Heart right ventricle (tissue), 16 donors: ENCODE results near the gene GPR142. TPM values are rescaled to one million over a fixed set of nuclear protein-coding genes. Genes with fewer than 3 reads are reported as not detected.

Source experiments
- ATAC-seq, 8 donors: fragments of 200-7000 bp; cut with Tn5 transposase; one replicate each; pipeline ENCODE4 v1.9.1; 2020; ENCODE audit warnings: mild to moderate bottlenecking in 8 of 8, moderate library complexity in 8 of 8, moderate number of reproducible peaks in 1 of 8
- DNase-seq, 2 donors: peaks; one replicate each; pipeline ENCODE4 v3.0.0-alpha.2; 2020
- H3K27ac ChIP-seq, 10 donors: fragments of 200-600 bp; sonication (generic) in 2 of 10; one replicate each; pipeline versions ENCODE4 v1.5.0 to v1.8.0; 2020 to 2022; ENCODE audit warnings: mild to moderate bottlenecking in 3 of 10
- H3K27me3 ChIP-seq, 7 donors: fragments of 200-600 bp; one replicate each; pipeline ENCODE4 v1.8.0; 2021 to 2022; ENCODE audit warnings: mild to moderate bottlenecking in 2 of 7
- H3K36me3 ChIP-seq, 9 donors: fragments of 200-600 bp; sonication (generic) in 1 of 9; one replicate each; pipeline versions ENCODE4 v1.5.0 to v1.8.0; 2020 to 2022; ENCODE audit warnings: mild to moderate bottlenecking in 2 of 9
- H3K4me1 ChIP-seq, 9 donors: fragments of 200-600 bp; sonication (generic) in 1 of 9; one replicate each; pipeline versions ENCODE4 v1.5.0 to v1.8.0; 2020 to 2022; ENCODE audit warnings: mild to moderate bottlenecking in 4 of 9
- H3K4me3 ChIP-seq, 10 donors: fragments of 200-600 bp; sonication (generic) in 2 of 10; one replicate each; pipeline versions ENCODE4 v1.5.0 to v1.8.0; 2020 to 2022; ENCODE audit warnings: mild to moderate bottlenecking in 7 of 10, moderate library complexity in 2 of 10
- H3K9me3 ChIP-seq, 11 donors: fragments of 200-600 bp in 10 of 11; sonication (generic) in 2 of 11; one replicate each; pipeline versions ENCODE4 v1.5.0 to v1.8.0; 2013 to 2022; ENCODE audit warnings: mild to moderate bottlenecking in 2 of 11, control low read depth in 1 of 11, moderate library complexity in 1 of 11
- CTCF ChIP-seq, 9 donors: fragments of 200-600 bp; sonication (generic) in 2 of 9; IDR thresholded peaks; one replicate each; pipeline versions ENCODE4 v1.5.0 to v1.8.0; 2021 to 2022; ENCODE audit warnings: antibody characterized with exemption in 9 of 9, mild to moderate bottlenecking in 5 of 9, moderate library complexity in 1 of 9
- WGBS, 2 donors: extraction: QIAGEN DNeasy Blood & Tissue Kit; methylation state at CpG; one replicate each; pipeline ENCODE4 v1.1.7; 2013; ENCODE audit warnings: inconsistent platforms in 1 of 2; 5-methylcytosine and 5-hydroxymethylcytosine counted together
- intact Hi-C, 10 donors: fragments of 100-400 bp; cut with DNase I; formaldehyde crosslinking; loops; one replicate each; pipeline versions ENCODE4 v1.11.1 to v1.14.2; 2022
- polyA plus RNA-seq, 2 donors: library from polyadenylated mRNA; stranded (reverse); fragments of 200-250 nt; gene quantifications; one replicate each; pipeline ENCODE4 v1.2.3, GENCODE V29; 2013
- total RNA-seq, 10 donors: library from RNA; stranded (reverse); fragmentation: NEBNext Ultra II Directional in 3 of 10; extraction: Animal tissue kit (Norgen Biotek cat#: 25700) in 3 of 10; gene quantifications; one replicate each; pipeline versions ENCODE4 v1.2.1 to v1.2.4, GENCODE V29; 2021 to 2023
- donor health status: Arrhythmogenic right ventricular cardiomyopathy.
- donor health status: ischemic (EF 13 %, LVEDD 7.1; RV severe dilation, severe dysfunction).
- donor health status: healthy with polysubstance abuse.
- donor health status: DM: no; HTN: yes; CAD: no.
- donor health status: DM: no; HTN: no; CAD: no.
- donor health status: ischemic (EF 25% LVEDD 6.9; RV normal size, moderate dysfunction).
- donor health status: ischemic (EF 25% LVEDD 5.7; RV mildly dilated, moderate dysfunction).
- donor health status: healthy.
- donor health status: DM: yes; HTN: yes; CAD: no.
- donor health status: Ischemic cardiomyopathy.
- donor health status: ischemic (EF 35%, LVEDD 5.7; RV mildly dilated, moderate dysfunction).
- donor health status: nonischemic (EF 11% LVEDD 7.7; RV severe dilation, severe dysfunction).
- donor health status: DM: yes; HTN: yes; CAD: no.
- donor health status: PGD.
- donor health status: ischemic (EF 29% LVEDD 5.4; RV normal size, mild dysfunction).
- donor health status: nonischemic (EF 23%, LVEDD 6.1; RV moderate dilation, normal function).

Gene GPR142
- total and polyA plus RNA-seq, 12 donors = 0.70 TPM; not detected in 11

- ATAC-seq = no peak
- H3K27me3 ChIP-seq = peaks cover 9 to 60% (median 55%) of the 10 kb centered on the region in 7 donors
These were observed 5.3 kb upstream of the GPR142 start for GRCh38 chr17:74362069-74362405.

GRCh38 chr17:74362810-74363498 is 4.4 kb upstream of the GPR142 start:
- H3K36me3 ChIP-seq = no peaks in the 10 kb centered on the region
- intact Hi-C loops = loop anchor here in 7 of 10 donors (2.0 to 5.0 kb wide), 5 partner anchors 60 to 161 kb away; partner anchors contain the start of genes TTYH2 (in 4 of the 7) and RPL38 (in 1 of the 7)
- no peak overlapping the region for H3K27ac ChIP-seq
- ATAC-seq = no peak
- H3K4me1 ChIP-seq = peaks cover 0 to 12% (median 1%) of the 10 kb centered on the region in 9 donors
- no peak for DNase-seq
- TF ChIP-seq CTCF (IDR thresholded peaks at IDR 0.05) = no peak
- 54 to 59% methylated on average over 14 of the region's 14 CpGs for WGBS, 2 donors
- no peak overlapping the region for H3K4me3 ChIP-seq
- no peaks in the 10 kb centered on the region for H3K9me3 ChIP-seq
- H3K27me3 ChIP-seq = peaks cover 1 to 55% (median 46%) of the 10 kb centered on the region in 7 donors

More at GRCh38 chr17:74362069-74362405, 5.3 kb upstream of the GPR142 start:
- Histone ChIP-seq H3K36me3 (no peaks in the 10 kb centered on the region), H3K4me3 (no peak overlapping the region), H3K4me1 (peaks cover 0 to 16% (median 6%) of the 10 kb centered on the region in 9 donors), H3K9me3 (no peaks in the 10 kb centered on the region), H3K27ac (no peak overlapping the region)
- intact Hi-C loops = loop anchor here in 7 of 10 donors (2.0 to 5.0 kb wide), 5 partner anchors 59 to 160 kb away; partner anchors contain the start of genes TTYH2 (in 4 of the 7) and RPL38 (in 1 of the 7)
- no peak for DNase-seq
- no peak for TF ChIP-seq CTCF (IDR thresholded peaks at IDR 0.05)
- WGBS, 2 donors = 10 to 11% methylated on average over 9 of the region's 9 CpGs

GRCh38 chr17:74368341-74369081 is 1.2 kb downstream of the GPR142 start:
- Histone ChIP-seq H3K36me3 (no peaks in the 10 kb centered on the region), H3K27me3 (peaks cover 0 to 15% (median 0%) of the 10 kb centered on the region in 7 donors), H3K4me1 (peaks cover 4 to 16% (median 13%) of the 10 kb centered on the region in 9 donors), H3K4me3 (peak overlapping the region in 6 of 10 donors; percentile 4 to 38 (median 15)), H3K27ac (no peak overlapping the region), H3K9me3 (no peaks in the 10 kb centered on the region)
- DNase-seq (peak; percentile 75 to 77), ATAC-seq (peak; percentile 73 to 92 (median 81))
- WGBS, 2 donors = 22 to 29% methylated on average over 14 of the region's 14 CpGs
- peak; percentile 85 to 96 (median 92) for TF ChIP-seq CTCF (IDR thresholded peaks at IDR 0.05)
- intact Hi-C loops = loop anchor here in 5 of 10 donors (1.0 to 5.0 kb wide), 3 partner anchors 124 to 125 kb away; no protein-coding TSS in a partner anchor

GRCh38 chr17:74369221-74369620 is 1.9 kb downstream of the GPR142 start:
- peak; percentile 51 to 53 for DNase-seq
- Histone ChIP-seq H3K27ac (no peak overlapping the region), H3K27me3 (peaks cover 0 to 15% (median 0%) of the 10 kb centered on the region in 7 donors), H3K9me3 (no peaks in the 10 kb centered on the region), H3K4me3 (peak overlapping the region in 1 of 10 donors; percentile 11), H3K36me3 (no peaks in the 10 kb centered on the region), H3K4me1 (peaks cover 4 to 22% (median 13%) of the 10 kb centered on the region in 9 donors)
- no peak for TF ChIP-seq CTCF (IDR thresholded peaks at IDR 0.05)
- intact Hi-C loops = loop anchor here in 4 of 10 donors (2.0 to 5.0 kb wide), 2 partner anchors 123 to 124 kb away; no protein-coding TSS in a partner anchor
- ATAC-seq = peak in 5 of 8 donors; percentile 39 to 67 (median 60)
- 31 to 35% methylated on average over 10 of the region's 10 CpGs for WGBS, 2 donors
